Limb (tissue), 2 donors: ENCODE data around the gene PIK3C2G.
"Not testable (repeated sequence)": the region's sequence is repeated elsewhere in the genome, so short reads cannot be mapped to it uniquely, and the experiment has no call there.

Source experiments
- DNase-seq, 2 donors: peaks; one replicate each; pipeline ENCODE4 v3.0.0-alpha.2; 2016; ENCODE audit errors: extremely low spot score in 2 of 2

The PIK3C2G gene

GRCh38 chr12:18470251-18470650 is 208.9 kb downstream of the PIK3C2G start:
- DNase-seq: no peak

- DNase-seq: no peak
Observed at GRCh38 chr12:18472304-18472703, 211.0 kb downstream of the PIK3C2G start.

GRCh38 chr12:18472806-18473205 is 211.5 kb downstream of the PIK3C2G start:
- no peak for DNase-seq

GRCh38 chr12:18476861-18477260 is 215.5 kb downstream of the PIK3C2G start:
- DNase-seq: no peak

GRCh38 chr12:18479256-18479655 is 217.9 kb downstream of the PIK3C2G start:
- no peak for DNase-seq

- no peak for DNase-seq
Observed at GRCh38 chr12:18482601-18483120, 221.3 kb downstream of the PIK3C2G start.

GRCh38 chr12:18483698-18484325 is 222.5 kb downstream of the PIK3C2G start:
- DNase-seq: no peak

GRCh38 chr12:18486036-18486435 is 224.7 kb downstream of the PIK3C2G start:
- no peak for DNase-seq

- DNase-seq: no peak
Observed at GRCh38 chr12:18487509-18487908, 226.2 kb downstream of the PIK3C2G start.

- no peak for DNase-seq
Observed at GRCh38 chr12:18492372-18493025, 231.2 kb downstream of the PIK3C2G start.

GRCh38 chr12:18496156-18496555 is 234.8 kb downstream of the PIK3C2G start:
- no peak for DNase-seq

GRCh38 chr12:18500160-18500574 is 238.8 kb downstream of the PIK3C2G start:
- not testable (repeated sequence) for DNase-seq

- not testable (repeated sequence) for DNase-seq
Observed at GRCh38 chr12:18500736-18501135, 239.4 kb downstream of the PIK3C2G start.

- DNase-seq: no peak
Observed at GRCh38 chr12:18502422-18502968, 241.2 kb downstream of the PIK3C2G start.

GRCh38 chr12:18521461-18521860 is 260.1 kb downstream of the PIK3C2G start:
- no peak for DNase-seq

- DNase-seq: no peak
Observed at GRCh38 chr12:18522806-18523205, 261.5 kb downstream of the PIK3C2G start.

- not testable (repeated sequence) for DNase-seq
Observed at GRCh38 chr12:18542497-18542896, 281.2 kb downstream of the PIK3C2G start.

- no peak for DNase-seq
Observed at GRCh38 chr12:18546399-18546798, 285.1 kb downstream of the PIK3C2G start.

- DNase-seq: no peak
Observed at GRCh38 chr12:18549598-18549997, 288.3 kb downstream of the PIK3C2G start.

GRCh38 chr12:18551106-18551505 is 289.8 kb downstream of the PIK3C2G start:
- DNase-seq: no peak

GRCh38 chr12:18551701-18552100 is 290.4 kb downstream of the PIK3C2G start:
- DNase-seq: no peak

- DNase-seq: no peak
Observed at GRCh38 chr12:18552829-18553228, 291.5 kb downstream of the PIK3C2G start.

- DNase-seq: no peak
Observed at GRCh38 chr12:18556161-18556560, 294.8 kb downstream of the PIK3C2G start.
